HEK293T (cell line): ENCODE data around the gene TAS2R3.

Experiments
- CTBP1 ChIP-seq: fragments of 450-650 bp; IDR thresholded peaks from 2 replicates; pipeline ENCODE4 v1.6.1; 2016; ENCODE audit warnings: borderline replicate concordance
- SUZ12 ChIP-seq: fragments of 450-650 bp; IDR thresholded peaks from 2 replicates; pipeline ENCODE4 v1.6.1; 2016; ENCODE audit warnings: mild to moderate bottlenecking
- TF ChIP-seq, protein P1 (sequence below): fragments of 450-650 bp; IDR thresholded peaks from 2 replicates; pipeline ENCODE4 v1.6.1; 2016

DNA sequence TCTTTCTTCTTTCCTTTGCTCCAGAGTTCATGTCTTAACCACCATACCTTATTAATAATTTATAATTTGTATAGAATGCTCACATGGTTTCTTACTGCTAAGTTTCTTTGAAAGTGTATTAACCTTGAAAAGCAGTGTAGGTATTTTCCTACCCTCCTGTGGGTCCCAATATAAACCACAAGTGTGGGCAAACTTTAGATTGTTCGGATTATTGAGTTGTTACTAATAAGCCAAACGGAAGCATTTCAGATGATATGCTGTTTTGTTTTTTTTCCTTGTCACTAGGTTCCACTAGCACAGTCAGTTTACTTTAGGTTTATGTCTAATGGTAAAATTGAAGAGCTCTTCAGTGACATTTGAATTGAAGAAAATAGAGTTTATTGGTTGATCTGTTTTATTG lies 15.5 kb upstream of the TAS2R3 start:
- TF ChIP-seq, protein P1, sequence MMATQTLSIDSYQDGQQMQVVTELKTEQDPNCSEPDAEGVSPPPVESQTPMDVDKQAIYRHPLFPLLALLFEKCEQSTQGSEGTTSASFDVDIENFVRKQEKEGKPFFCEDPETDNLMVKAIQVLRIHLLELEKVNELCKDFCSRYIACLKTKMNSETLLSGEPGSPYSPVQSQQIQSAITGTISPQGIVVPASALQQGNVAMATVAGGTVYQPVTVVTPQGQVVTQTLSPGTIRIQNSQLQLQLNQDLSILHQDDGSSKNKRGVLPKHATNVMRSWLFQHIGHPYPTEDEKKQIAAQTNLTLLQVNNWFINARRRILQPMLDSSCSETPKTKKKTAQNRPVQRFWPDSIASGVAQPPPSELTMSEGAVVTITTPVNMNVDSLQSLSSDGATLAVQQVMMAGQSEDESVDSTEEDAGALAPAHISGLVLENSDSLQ = no peak
- TF ChIP-seq CTBP1 = no peak
- no peak for TF ChIP-seq SUZ12
